Middle frontal gyrus (tissue), 1 donor: Measurements from ENCODE around the gene RNU6-1.

ENCODE experiments used
- DNase-seq: peaks from one replicate; pipeline ENCODE4 v3.0.0-alpha.2; 2015; ENCODE audit warnings: low spot score; ENCODE audit errors: extremely low spot score

RNU6-1 gene

DNA sequence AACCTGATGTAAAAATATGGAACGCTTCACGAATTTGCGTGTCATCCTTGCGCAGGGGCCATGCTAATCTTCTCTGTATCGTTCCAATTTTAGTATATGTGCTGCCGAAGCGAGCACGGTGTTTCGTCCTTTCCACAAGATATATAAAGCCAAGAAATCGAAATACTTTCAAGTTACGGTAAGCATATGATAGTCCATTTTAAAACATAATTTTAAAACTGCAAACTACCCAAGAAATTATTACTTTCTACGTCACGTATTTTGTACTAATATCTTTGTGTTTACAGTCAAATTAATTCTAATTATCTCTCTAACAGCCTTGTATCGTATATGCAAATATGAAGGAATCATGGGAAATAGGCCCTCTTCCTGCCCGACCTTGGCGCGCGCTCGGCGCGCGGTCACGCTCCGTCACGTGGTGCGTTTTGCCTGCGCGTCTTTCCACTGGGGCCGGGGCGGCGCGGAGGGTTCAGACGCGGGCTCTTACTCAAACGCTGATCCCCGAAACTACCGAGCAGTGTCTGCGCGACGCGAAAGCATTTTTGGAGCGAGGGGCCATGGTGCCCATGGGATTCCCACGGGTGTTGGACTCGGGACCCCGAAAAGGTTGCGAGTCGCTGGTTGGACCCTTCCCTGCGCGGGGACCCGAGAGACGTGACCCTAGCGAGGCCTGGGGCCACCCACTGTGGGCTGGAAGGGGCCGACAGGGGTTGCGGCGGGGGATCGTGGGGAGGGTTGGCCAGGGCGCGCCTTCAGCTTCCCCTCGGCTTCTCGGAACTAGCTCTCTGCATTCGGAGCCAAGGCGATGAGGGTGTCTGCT, at the start of gene RNU6-1:
Gene RNU6-1 (minus strand): TSS at position 117 of the 820 bp plus-strand sequence.
- DNase-seq = peak; percentile 83

DNA sequence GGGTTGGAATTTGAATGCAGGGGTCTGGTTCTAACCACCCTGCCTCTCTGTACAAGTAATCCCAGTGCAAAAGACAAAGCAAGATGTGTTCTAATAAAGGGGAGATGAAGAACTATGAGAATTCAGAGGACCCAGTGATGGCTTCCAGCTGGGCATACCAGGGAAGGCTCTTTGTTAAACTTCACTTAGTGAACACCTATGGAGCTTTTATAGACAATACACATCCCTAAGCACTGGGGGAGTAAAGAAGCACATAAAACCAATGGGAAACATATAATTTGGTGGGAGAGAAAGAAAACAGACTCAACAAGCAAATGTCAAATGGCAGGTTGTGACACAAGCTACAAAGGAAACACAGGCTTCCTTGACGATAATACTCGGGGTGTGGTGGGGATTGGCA, 47.9 kb upstream of the RNU6-1 start:
- no peak for DNase-seq

DNA sequence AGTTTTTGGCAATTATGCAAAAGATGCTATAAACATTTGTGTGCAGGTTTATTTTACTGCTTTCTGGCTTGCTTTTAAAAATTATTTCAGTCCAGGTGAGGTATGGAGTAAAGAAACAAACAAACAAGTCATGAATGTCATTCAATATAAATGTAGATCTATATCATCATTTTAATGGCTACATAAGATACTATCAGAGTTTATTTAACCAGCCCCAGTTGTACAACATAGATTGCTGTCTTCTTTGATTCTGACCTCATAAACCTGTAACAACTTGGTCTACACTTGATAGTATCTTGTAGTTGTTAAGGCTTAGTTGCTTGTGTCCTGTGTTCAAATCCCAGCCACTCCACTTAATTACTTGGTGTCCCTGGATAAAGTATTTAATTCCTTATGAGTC, 46.0 kb upstream of the RNU6-1 start:
- no peak for DNase-seq

DNA sequence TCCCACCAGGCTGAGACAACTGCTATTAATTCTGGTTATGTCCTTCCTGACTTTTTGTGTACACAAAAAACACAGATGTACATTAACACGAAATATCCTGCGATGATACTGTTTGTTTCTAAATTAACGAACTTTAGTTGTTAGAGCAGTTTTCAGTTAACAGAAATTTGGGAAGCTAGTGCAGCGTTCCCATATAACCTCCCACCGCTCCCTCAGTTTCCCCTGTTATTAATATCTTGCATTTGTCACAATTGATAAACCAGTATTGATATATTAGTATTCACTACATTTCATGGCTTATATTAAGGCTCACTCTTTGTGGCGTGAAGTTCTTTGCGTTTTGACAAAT, 45.3 kb upstream of the RNU6-1 start:
- DNase-seq = no peak

DNA sequence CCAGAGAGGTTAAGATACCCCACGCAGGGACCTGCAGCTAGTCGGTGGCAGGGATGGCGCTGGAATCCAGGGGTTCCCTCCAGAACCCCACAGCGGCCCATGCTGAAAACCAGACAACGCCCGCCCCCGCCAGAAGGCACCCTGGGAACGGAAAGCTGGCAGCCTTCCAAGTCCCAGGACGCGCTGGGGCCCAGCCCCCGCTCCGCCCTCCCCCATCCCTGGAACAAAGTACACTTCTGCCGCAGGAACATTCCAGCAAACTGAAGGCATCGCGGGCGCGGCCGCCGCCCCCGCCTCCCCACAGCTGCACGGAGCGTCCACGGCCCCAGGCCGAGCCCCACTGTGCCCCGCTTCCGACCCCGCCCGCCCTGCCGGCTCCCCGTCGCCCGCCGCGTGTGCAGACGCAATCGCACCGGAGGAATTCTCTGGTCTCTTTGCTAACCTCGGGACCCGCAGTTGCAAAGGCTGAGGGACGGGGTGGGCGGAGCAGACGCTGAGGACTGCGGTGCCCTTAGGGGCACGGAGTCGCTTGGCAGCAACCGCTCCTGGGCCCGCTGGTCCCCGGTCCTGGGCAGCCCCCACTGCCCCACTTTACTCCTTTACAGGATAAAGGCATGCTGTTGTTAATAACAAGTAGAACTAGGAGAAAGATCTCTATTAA, 44.8 kb upstream of the RNU6-1 start:
- no peak for DNase-seq

DNA sequence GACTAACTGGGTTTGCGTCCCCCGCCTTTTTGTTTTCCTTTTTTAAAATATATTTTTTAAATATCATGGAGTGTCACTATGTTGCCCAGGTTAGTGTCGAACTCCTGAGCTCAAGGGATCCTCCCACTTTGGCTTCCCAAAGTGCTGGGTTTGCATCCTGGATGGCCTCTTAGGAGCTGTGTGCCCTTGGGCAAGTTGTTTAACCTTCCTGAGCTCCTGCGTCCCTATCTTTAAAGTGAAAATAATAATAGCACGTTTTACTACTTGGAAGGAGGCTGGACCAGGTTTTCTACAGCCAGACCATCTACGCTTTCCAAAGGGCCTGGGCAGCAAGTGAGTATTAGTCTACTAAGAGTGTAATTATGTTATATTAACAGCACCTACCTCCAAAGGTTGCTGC, 44.2 kb upstream of the RNU6-1 start:
- no peak for DNase-seq

DNA sequence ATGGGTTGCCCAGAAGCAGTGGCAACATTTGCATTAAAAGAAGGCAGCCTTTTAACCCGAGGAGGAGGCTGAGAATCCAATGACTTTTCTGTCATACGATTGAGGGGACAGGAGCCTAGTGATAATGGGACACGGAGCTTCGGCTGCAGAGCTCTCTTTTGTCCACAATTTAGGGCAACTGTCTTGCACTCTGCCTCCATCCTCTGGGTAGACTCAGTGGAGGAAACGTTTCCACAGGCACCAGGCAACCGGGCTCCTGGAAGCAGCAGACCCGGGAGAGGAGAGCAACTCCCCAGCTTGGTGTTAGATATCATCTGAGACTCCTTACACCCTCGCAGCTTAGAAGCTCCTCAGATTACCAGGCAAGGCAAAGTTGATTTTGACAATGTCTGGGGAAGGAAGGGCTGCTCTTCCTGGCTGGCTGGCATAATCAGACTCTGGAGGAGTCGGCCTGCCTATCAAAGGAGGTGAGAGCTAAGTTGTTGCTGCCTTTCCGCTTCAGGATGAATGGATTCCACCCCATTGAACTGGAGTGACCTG, 43.5 kb upstream of the RNU6-1 start:
- no peak for DNase-seq

DNA sequence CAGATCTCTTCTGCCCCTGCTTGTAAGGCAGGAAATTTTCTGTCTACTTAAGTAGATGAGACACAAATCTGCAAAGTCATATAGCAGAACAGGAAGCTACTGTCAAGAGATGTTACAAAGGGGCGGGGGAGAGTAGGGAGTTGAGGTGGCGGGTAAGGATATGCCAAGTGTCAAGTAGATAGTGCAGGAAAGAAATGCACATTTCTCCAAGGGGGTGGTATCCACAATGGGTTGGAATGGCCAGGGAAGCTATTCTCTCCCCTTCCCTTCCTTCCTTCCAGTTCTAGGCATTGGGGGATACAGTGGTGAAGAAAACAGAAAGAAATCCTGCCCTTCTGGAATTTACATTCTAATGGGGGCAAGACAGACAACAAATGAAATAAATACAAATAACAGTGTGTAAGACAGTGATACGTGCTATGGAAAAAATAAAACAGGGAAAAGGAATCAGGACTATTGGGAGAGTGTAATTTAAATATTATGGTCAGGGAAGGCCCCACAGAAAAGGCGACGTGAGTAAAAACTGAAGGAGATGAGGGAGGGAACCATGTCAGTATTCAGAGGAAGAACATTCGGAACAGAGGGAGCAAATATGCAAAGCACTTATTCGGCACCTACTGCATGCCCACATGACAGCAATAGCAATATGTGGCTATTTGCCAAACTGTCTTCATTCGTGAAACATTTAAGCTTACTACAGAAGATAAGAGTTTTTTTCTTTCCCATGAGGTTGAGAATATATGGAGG, 42.8 kb upstream of the RNU6-1 start:
- no peak for DNase-seq

DNA sequence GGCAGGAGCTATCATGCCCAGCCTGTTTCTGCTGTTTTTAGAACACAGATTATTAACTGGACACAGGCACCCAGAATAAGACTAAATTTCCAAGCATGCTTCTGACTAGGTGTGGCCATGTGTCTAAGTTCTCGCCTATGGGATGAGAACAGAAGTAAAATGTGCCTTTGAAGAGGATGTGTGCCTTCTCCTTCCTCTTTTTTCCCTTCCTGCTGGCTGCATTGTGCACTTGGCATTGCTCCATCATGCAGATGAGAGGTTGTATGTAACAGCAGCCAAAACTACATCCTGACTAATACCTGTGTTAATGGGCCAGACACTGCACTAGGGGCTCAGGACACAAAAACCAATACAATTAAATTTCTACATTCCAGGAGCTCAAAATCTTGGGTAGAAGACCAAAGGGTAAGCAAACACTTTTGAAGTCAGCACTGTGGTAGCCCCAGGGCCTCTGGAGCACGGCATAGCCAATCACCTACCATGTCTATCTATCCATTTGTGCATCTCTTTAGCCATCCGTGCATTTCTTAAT, 40.9 kb upstream of the RNU6-1 start:
- no peak for DNase-seq

DNA sequence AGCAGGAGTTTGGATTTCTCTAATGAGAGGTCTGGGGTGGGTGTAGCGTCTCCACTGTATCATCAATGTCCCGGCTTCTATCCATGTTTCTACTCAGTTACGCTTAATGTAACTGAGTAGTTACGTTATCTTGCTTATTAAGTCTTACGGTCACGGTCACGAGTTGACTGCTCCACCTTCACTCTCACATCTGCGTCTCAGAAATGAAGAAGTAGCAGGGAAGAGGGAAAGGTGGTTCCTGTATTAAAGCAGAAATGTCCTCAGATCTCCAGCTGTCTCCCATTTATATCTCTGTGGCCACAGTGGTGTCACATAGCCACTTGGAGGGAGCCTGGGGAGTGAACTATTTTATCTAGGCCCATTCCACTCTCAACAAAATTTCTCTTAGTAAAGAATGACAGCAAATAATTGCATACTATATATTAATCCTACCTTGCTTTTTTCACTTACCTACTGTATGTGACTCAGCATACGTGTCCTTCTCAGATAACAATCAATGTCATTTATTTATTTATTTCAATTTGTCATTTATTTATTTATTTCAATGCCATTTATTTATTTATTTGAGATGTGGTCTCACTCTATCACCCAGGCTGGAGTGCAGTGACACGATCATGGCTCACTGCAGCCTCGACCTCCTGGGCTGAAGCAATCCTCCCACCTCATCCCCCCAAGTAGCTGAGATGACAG, 39.7 kb upstream of the RNU6-1 start:
- DNase-seq = no peak

DNA sequence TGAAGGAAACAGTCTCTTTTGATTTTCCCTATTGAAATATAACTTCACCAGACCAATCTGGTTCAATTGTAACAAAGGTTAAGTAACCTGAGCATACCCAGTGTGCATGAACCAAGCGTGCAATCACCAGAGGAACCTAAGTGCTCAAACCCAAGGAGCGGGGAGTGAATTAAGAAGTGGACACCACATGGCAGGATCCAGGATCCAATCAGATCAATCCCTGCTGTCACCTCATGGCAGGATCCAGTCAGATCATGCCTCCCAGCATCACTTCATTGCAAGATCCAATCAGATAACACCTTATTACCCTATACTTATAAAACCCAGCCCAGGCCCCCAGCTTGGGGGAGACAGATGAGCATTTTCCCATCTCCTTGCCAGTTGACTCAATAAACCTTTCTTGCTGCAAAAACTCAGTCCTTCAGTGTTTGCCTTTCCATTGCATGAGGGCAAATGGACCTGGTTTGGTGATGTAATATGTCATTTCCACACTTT, 38.9 kb upstream of the RNU6-1 start:
- DNase-seq = no peak

DNA sequence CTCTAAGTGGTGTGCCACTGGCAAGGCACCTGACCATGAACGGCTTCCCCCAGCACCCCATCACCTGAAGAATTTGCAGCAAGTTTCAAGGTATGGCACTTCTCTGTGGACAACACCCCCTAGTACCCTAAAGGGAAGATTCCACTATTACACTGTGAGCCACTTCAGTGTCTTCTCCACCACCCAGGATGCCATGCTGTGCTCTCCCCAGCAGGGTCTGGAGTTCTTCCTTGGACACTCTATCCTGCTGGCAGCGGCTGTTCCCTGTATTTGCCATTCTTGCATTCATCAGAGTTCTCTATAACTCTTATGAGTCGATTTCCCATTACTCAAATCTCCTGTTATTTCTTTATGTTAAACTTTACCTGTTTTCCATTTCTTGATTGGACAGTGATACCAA, 33.9 kb upstream of the RNU6-1 start:
- DNase-seq = no peak

DNA sequence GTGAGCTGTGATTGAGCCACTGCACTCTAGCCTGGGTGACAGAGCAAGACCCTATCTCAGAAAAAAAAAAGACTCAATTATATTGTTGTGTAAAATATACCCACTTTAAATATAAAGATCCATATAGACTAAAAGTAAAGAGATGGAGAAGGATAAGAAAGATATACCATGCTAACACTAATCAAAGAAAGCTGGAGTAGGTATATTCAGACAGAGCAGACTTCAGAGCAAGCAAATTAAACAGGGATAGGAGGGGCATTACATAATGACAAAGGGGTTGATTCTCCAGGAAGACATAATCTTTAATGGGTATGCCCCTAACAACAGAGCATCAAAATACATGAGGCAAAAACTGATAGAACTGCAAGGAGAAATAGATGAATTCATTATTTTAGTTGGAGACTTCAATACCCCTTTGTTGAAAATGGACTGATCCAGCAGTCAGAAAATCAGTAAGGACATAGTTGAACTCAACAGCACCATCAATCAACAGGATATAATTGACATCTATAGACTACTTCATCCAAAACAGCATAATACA, 31.1 kb upstream of the RNU6-1 start:
- DNase-seq = no peak

DNA sequence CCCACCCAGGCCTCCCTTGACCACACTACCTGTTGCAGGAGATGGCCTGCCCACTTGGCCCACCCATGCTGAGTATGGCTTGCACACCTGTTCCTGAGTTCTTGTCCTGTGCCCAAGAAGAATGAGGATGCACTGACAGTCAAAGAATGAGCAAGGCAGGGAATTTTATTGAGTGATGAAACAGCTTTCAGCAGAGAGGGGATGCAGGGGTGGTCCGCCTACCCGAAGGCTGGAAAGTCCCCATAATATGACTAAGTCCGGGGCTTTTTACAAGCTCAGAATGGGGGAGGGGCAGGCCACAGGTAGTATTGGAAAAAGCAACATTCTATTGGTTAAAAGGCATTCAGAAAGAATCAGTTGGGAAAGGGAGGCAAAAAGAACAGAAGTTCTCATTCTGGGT, 29.9 kb upstream of the RNU6-1 start:
- no peak for DNase-seq

DNA sequence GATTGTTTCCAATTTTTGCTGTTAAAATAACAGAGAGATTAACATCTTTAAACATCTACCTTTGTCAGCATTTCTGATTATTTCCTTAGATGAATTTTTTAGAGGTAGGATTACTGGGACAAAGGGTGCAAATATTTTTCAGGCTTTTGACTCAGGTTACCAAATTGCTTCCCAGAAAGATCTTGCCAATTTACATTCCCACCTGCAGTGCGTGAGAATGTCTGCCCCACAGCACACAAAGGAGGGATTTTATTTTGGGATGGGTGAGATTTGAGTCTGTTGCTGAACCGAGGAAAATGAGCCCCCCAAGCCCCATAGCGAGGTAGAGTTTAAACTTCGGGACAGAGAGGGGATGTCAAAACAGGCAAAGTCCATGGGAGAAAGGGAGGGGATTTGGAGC, 25.9 kb upstream of the RNU6-1 start:
- DNase-seq = no peak

DNA sequence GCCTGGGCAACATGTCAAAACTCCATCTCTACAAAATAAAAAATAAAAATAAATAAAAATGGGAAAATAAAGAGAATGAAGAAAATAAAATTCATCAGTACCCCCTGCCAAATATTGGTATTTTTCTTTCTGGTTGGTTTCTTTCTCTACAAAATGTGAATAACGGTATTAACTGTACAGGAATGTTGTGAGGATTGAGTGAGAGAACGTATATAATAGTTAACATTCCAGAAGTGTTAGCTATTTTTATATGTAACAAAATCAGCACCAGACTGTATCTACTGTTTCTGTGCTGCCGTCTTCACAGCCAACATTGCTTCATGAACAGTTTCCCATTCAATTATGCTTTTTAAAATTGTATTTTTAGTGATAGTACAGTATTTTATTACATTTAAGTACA, 25.5 kb upstream of the RNU6-1 start:
- DNase-seq = no peak

DNA sequence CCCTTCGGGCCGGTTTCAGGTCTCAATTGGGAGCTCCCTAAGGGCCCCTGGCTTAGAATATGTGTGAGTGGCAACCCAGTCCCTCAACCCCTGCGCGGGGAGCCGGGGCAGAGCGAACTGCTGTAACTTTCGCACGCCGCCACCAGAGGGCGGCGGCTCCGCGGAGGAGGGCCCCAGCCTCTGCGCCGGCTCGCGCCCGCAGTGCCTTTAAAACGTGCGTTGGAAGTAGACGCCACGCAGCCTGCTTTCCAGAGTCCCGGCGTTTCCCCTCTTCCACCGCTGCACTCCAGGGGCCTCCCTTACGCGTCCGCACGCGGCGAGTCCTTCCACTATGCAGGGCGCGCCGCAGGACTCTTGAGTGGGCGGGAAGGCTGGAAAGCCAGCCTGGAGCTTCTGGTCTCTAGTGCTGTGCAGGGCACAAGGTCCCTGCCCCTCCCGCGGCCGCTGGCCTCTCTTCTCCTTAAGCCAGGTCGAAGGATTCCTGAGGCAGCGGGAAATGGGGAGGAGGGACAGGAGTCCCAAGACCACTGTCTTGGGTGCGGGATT, 23.7 kb upstream of the RNU6-1 start:
- peak; percentile 62 for DNase-seq

DNA sequence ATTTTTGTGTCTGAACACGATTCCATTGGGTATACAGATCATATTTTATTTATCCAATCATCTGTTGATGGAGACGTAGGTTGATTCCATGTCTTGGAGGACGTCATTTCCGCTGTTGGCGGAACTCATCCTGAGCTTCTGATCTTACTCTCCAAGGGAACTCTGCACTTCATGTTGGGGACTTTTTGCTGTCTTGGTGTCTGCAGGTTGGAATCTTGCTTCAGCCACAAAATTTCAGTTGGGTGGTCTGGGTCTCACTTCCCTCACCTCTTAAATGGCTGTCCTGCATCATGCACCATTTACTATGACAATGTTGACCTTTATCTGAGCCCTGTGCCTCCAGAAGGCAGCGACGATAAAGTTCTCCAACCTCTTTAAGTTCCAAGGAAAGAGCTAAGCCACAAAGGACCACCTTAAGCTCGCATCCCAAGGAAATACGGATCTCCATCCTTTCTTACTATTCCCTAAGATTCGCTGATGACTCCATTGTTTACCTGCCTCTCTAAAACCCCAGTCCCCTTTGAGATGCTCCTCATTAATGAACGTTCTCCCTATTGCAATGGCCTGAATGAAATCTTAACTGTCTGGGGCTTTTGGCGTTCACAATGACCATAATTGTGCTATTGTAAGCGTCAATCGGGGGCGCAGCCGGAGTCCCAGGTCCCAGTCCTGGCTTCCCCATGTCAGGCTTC, 23.1 kb upstream of the RNU6-1 start:
- DNase-seq = no peak

DNA sequence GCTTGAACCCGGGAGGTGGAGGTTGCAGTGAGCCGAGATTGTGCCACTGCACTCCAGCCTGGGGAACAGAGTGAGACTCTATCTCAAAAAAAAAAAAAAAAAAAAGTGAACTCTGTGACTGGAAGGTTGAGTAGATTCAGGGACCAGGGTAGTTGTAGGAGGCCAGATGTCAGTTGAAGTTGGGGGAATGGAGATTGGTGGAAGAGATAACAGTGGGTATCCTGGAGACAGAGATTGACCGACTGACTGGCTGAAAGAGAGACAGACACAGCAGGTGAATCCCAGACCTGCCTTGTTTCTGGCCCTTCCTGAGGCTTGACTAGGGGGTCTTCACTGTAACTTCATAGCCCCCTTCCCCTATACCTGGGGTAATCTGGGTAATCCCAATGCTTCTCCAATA, 22.1 kb upstream of the RNU6-1 start:
- no peak for DNase-seq
